ENCODE measurements around the gene DHODH.

GRCh38 chr16:72013888-72014581 lies 5.5 kb downstream of the DHODH start:
- TF ChIP-seq CTCF (IDR thresholded peaks at IDR 0.05; ENCODE audit: low read length) (no peak), EZH2 (optimal IDR thresholded peaks at IDR 0.05; ENCODE audit: low read depth, low read length) (no peak), EZH2phosphoT487 (IDR thresholded peaks at IDR 0.05; ENCODE audit: low read length) (no peak)
